A549 (cell line): ENCODE measurements around the gene AUTS2.

ENCODE experiments used
- JUNB ChIP-seq: fragments of >200 bp; sonication (Bioruptor Twin); formaldehyde crosslinking; IDR thresholded peaks from 2 replicates; pipeline ENCODE4 v1.6.1; 2016
- RFX5 ChIP-seq: fragments of 450-650 bp; IDR thresholded peaks from 2 replicates; pipeline ENCODE4 v1.7.1; 2014; ENCODE audit warnings: antibody characterized with exemption, mild to moderate bottlenecking, moderate library complexity
- TF ChIP-seq, protein P1 (sequence below): fragments of >200 bp; sonication (Bioruptor Twin); formaldehyde crosslinking; IDR thresholded peaks from 3 replicates; pipeline ENCODE4 v1.5.1; 2016
- TF ChIP-seq, protein P2 (sequence below): fragments of 200-600 bp; sonication (generic); IDR thresholded peaks from 2 replicates; pipeline ENCODE4 v1.6.1; 2016; ENCODE audit warnings: antibody characterized with exemption, mild to moderate bottlenecking, moderate library complexity

DNA sequence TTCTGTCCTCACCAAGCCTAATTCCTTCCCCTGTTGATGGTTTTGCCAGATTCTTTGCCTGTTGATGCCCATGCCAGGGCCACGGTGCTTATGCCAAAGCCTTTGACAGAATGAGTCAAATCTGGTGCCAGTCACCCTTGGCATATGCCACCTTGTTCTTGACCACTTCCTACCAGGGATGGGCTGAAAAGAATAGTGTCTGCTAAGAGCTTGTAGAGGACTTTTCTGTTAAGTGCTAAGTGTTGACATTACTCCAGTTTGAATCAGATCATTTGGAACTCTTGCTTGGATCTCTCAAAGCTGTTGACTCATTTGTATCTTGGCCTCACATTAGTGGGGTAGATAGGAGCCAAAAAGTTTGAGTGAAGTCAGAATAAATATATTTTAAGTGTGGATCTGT, 661.2 kb downstream of the AUTS2 start:
- no peak for TF ChIP-seq JUNB
- TF ChIP-seq RFX5: no peak
- TF ChIP-seq, protein P1, sequence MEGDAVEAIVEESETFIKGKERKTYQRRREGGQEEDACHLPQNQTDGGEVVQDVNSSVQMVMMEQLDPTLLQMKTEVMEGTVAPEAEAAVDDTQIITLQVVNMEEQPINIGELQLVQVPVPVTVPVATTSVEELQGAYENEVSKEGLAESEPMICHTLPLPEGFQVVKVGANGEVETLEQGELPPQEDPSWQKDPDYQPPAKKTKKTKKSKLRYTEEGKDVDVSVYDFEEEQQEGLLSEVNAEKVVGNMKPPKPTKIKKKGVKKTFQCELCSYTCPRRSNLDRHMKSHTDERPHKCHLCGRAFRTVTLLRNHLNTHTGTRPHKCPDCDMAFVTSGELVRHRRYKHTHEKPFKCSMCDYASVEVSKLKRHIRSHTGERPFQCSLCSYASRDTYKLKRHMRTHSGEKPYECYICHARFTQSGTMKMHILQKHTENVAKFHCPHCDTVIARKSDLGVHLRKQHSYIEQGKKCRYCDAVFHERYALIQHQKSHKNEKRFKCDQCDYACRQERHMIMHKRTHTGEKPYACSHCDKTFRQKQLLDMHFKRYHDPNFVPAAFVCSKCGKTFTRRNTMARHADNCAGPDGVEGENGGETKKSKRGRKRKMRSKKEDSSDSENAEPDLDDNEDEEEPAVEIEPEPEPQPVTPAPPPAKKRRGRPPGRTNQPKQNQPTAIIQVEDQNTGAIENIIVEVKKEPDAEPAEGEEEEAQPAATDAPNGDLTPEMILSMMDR: no peak
- TF ChIP-seq, protein P2, sequence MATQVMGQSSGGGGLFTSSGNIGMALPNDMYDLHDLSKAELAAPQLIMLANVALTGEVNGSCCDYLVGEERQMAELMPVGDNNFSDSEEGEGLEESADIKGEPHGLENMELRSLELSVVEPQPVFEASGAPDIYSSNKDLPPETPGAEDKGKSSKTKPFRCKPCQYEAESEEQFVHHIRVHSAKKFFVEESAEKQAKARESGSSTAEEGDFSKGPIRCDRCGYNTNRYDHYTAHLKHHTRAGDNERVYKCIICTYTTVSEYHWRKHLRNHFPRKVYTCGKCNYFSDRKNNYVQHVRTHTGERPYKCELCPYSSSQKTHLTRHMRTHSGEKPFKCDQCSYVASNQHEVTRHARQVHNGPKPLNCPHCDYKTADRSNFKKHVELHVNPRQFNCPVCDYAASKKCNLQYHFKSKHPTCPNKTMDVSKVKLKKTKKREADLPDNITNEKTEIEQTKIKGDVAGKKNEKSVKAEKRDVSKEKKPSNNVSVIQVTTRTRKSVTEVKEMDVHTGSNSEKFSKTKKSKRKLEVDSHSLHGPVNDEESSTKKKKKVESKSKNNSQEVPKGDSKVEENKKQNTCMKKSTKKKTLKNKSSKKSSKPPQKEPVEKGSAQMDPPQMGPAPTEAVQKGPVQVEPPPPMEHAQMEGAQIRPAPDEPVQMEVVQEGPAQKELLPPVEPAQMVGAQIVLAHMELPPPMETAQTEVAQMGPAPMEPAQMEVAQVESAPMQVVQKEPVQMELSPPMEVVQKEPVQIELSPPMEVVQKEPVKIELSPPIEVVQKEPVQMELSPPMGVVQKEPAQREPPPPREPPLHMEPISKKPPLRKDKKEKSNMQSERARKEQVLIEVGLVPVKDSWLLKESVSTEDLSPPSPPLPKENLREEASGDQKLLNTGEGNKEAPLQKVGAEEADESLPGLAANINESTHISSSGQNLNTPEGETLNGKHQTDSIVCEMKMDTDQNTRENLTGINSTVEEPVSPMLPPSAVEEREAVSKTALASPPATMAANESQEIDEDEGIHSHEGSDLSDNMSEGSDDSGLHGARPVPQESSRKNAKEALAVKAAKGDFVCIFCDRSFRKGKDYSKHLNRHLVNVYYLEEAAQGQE: no peak
